Activated CD8-positive, alpha-beta memory T cell treated with anti-CD3 and anti-CD28 coated beads for 24 hours (primary cell): ENCODE results near the gene IGFLR1.
"Not testable (repeated sequence)": the region's sequence is repeated elsewhere in the genome, so short reads cannot be mapped to it uniquely, and the experiment has no call there.

Experiments used
- DNase-seq: peaks from one replicate; pipeline ENCODE4 v3.0.0-alpha.2; 2020

Gene IGFLR1

DNA sequence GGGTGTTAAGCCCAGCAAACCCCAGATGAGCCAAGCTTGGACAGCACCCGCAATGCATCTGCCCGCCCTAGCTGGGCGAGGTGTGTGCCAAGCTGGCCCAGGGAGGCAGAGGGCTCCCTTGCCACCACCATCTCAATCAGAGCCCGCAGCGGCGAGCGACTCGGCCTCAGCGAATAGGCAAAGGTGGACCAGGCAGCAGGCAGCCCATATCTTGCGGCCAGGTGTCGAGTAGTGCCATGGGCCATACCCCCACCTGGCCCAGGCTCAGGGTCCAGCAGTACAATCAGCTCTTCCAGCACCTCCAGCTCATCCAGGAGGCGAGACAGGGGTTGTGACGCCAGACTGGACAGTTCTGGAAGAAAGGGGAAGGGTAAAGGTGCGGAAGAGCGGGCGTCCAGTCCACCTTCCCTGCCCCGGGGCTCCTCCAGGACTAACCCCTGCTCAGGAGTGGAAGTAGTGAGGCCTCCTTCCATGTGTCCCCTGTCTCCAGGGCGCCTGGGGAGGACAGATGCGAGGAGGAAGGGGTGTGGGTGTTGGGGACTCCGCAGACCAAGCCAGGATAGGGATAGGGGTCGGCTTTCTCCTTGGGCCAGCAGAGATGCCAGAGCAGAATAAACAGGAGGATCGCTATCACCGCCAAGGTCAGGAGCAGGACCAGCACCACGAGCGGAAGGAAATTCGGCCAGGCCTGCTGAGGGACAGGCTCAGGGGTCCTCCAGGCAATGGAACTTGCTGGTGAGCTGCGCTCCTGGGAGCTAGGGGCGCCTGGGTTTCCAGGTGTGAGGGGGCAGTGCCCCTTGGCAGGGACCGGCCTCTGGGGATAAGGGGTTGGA, 2.8 kb downstream of the IGFLR1 start:
- peak; percentile 66 for DNase-seq

DNA sequence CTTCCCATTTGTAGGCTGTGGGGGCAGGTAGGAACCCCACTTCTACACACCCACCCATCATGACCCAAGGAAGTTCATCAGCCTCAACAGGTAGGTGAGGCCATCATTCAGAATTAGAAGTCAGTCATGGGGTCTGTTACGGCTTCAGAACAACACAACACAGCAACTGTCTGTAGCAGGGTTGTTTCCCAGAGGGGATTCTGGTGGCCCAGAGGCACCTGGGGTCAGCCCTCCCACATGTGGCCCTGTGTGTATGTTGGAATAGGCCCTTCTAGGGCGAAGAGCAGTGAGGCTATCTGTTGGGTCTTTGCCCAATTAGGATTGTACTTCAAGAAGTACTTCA, 3.4 kb downstream of the IGFLR1 start:
- no peak for DNase-seq

DNA sequence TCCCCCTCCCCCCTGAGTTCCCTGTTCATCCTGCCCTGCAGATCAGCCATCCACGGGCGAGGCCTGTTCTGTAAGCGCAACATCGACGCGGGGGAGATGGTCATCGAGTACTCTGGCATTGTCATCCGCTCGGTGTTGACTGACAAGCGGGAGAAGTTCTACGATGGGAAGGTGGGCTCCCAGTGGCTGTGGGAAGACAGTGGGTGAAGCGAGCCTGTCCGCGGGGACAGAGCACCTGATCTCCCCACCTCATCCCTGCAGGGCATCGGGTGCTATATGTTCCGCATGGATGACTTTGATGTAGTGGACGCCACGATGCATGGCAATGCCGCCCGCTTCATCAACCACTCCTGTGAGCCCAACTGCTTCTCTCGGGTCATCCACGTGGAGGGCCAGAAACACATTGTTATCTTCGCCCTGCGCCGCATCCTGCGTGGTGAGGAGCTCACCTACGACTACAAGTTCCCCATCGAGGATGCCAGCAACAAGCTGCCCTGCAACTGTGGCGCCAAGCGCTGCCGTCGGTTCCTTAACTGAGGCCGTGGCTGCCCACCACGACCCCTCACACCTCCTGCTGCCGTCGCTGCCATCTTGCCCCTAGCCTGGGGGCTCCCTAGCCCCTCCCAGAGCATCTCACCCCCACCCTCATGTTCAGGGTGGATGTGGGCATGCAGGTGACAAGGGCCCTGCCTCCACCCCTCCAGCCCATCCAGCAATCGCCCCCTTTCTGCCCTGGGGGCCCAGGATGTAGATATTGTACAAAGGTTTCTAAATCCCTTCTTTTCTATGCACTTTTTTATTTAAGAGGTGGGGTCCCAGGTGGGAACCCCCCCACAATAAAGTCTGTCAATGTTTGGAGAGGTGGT, 4.0 kb downstream of the IGFLR1 start:
- DNase-seq: no peak

DNA sequence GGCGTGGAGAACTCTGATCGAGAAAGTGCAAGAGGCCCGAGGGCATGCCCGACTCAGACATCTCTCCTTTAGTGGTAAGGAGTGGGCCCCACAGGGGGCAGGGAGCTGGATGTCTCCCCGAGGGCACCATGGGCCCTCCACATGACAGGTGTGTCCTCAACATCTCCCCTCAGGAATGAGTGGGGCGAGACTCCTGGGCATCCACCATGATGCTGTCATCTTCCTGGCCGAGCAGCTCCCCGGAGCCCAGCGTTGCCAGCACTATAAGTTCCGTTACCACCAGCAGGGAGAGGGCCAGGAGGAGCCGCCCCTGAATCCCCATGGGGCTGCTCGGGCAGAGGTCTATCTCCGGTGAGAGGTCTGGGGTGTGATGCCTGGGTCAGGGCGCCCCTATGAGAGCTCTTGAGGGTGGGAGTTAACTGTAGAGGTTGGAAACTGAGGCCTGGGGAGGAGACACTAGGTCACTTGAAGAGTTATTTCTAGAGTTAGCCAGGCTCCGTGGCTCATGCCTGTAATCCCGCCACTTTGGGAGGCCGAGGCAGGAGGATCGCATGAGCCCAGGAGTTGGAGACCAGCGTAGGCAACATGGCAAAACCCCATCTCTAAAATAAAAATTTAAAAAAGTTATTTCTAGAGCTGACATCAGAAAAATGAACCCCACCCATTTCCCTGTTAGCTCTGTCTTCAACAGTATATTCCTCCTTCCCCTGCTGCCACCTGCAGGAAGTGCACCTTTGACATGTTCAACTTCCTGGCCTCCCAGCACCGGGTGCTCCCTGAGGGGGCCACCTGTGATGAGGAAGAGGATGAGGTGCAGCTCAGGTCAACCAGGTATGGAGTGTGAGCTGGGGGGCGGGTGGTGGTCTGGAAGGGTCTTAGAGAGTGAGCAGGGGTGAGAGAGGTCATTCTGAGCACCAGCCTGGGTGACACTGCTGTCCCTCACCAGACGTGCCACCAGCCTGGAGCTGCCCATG, 5.1 kb downstream of the IGFLR1 start:
- no peak for DNase-seq

DNA sequence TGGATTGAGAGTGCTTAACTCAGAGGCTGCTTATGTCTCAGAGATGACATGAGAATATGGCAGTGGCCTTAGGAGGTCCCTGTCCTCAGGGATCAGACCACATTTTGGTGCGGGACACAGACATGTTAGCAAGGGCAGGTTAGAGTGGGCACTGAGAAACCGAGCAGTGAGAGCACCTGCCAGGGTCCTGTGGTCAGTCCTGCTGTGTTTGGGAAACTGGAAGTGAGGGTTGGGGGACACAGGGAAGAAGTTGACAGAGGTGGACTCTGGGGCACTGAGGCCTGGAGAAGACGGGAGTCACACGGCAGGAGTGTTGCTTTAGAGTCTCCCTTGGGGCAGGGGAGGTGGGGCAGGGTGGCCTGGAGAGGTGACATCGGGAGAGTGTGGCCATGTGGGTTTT, 7.4 kb downstream of the IGFLR1 start:
- no peak for DNase-seq

DNA sequence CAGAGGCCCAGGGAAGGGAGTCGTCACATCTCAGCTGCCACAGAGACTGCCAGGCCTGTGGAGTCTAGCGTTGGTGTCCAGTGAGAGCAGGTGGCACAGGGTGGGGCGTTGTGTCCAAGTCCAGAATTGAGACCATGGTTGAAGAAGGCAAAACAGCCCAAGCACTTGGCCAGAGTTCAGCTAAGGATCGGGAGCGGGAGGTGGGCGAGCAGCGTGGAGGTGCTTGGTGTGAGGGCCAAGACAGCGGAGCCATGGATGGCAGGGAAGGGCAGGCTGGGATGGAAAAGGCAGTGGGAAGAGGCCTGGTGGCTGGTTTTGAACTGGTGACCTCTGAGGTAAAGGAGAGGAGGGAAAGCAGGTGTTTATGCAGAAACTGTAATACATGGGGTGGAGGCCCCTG, 8.0 kb downstream of the IGFLR1 start:
- no peak for DNase-seq

DNA sequence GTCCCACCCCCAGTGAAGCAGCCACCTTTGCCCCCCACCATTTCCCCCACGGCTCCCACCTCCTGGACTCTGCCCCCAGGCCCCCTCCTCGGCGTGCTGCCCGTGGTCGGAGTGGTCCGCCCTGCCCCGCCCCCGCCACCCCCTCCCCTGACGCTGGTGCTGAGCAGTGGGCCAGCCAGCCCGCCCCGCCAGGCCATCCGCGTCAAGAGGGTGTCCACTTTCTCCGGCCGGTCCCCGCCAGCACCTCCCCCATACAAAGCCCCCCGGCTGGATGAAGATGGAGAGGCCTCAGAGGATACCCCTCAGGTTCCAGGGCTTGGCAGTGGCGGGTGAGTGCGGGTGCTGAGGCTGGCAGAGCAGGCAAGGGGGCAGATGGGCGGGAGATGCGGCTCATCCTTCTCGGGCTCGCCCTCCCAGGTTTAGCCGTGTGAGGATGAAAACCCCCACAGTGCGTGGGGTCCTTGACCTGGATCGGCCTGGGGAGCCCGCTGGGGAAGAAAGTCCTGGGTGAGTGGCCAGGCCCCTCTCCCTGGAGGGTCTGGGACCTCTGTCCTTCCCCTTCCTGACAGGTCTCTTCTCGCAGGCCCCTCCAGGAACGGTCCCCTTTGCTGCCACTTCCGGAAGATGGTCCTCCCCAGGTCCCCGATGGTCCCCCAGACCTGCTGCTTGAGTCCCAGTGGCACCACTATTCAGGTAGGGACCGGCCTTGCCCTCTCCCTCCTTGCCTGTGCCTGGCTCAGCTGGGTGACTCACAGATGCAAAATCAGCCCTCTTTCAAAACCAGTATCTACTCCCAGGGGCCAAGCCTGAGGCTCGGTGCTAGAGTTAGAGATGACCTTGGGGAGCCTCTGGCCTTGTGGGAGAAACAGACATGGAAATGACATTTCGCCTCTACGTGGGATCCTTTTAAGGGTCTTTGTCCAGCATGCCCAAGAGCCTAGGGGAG, 8.8 kb downstream of the IGFLR1 start:
- DNase-seq: no peak

DNA sequence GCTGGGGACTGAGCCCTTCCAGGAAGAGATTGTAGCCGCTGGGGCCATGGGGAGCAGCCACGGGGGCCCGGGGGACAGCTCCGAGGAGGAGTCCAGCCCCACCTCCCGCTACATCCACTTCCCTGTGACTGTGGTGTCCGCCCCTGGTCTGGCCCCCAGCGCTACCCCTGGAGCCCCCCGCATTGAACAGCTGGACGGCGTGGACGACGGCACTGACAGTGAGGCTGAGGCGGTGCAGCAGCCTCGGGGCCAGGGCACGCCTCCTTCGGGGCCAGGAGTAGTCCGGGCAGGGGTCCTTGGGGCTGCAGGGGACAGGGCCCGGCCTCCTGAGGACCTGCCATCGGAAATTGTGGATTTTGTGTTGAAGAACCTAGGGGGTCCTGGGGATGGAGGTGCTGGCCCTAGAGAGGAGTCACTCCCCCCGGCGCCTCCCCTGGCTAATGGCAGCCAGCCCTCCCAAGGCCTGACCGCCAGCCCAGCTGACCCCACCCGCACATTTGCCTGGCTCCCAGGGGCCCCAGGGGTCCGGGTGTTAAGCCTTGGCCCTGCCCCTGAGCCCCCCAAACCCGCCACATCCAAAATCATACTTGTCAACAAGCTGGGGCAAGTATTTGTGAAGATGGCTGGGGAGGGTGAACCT, 9.6 kb downstream of the IGFLR1 start:
- DNase-seq: no peak

DNA sequence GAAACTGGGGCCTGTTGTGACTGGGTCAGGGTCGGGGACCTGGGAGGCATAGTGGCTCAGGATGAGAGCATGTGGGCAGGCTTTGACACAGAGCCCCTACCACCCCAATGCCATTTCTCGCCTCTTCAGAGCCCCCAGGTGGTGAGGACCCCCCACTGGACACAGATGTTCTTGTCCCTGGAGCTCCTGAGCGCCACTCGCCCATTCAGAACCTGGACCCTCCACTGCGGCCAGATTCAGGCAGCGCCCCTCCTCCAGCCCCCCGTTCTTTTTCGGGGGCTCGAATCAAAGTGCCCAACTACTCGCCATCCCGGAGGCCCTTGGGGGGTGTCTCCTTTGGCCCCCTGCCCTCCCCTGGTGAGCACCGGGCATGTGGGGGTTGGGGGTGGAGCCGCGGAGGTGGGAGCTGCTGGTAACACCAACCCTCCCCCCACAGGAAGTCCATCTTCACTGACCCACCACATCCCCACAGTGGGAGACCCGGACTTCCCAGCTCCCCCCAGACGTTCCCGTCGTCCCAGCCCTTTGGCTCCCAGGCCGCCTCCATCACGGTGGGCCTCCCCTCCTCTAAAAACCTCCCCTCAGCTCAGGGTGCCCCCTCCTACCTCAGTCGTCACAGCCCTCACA, 10.4 kb downstream of the IGFLR1 start:
- DNase-seq: no peak

DNA sequence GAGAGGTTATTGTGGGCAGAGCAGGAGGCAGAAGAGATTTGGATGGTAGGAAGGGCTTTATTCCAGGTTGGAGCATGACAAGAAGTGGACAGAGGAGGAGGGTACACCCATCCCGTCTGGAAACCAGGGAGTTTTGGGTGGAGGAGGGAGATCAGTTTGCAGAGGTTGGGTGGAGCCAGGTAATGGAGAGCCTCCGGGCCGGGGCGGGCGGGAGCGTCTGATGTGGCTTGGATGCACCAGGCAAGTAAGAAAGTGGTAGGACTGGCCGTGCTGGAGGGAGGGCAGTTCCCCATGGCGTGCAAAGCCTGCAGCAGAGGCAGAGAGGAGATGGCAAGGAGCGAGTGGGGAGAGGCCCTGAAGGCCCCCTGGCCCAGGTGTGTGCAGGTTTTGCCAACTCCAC, 10.9 kb downstream of the IGFLR1 start:
- no peak for DNase-seq

DNA sequence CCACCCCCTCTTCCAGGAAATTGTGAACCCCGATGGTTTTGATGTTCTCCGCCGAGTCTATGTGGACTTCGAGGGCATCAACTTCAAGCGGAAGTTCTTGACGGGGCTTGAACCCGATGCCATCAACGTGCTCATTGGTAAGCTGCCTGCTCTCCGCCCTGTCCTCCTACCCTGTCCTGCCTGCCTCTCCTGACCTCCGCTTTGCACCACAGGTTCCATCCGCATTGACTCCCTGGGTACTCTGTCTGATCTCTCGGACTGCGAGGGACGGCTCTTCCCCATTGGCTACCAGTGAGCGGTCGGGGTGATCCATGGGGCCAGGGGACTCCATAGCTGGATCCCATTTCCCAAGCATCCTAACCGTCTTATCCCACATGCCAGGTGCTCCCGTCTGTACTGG, 11.9 kb downstream of the IGFLR1 start:
- DNase-seq: no peak

DNA sequence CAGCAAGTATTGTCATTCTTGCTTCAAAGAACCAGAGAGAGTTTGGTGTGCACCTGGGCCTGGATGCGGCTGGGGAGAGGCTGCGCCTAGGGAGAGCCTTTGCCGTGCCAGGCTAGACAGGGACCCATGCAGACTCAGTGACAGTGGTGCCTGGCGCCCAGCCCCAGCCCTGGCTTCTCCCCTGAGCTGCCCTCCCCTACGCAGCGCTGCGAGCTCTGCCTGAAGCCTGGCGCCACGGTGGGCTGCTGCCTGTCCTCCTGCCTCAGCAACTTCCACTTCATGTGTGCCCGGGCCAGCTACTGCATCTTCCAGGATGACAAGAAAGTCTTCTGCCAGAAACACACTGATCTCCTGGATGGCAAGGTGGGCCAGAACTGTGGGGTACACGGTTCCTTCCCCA, 12.5 kb downstream of the IGFLR1 start:
- DNase-seq: no peak

DNA sequence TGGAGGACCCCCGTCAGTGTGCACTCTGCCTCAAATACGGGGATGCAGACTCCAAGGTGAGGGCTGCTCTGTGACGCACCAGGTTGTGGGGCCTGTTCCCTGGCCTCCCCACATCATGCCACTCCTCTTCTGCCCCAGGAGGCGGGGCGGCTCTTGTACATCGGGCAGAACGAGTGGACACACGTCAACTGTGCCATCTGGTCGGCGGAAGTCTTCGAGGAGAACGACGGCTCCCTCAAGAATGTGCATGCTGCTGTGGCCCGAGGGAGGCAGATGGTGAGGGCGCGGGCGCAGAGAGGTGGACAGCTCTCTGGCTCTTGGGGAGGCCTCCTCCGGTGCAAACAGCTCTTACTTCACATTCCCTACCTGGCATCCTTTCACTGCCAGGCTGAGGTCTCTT, 13.2 kb downstream of the IGFLR1 start:
- DNase-seq: no peak

DNA sequence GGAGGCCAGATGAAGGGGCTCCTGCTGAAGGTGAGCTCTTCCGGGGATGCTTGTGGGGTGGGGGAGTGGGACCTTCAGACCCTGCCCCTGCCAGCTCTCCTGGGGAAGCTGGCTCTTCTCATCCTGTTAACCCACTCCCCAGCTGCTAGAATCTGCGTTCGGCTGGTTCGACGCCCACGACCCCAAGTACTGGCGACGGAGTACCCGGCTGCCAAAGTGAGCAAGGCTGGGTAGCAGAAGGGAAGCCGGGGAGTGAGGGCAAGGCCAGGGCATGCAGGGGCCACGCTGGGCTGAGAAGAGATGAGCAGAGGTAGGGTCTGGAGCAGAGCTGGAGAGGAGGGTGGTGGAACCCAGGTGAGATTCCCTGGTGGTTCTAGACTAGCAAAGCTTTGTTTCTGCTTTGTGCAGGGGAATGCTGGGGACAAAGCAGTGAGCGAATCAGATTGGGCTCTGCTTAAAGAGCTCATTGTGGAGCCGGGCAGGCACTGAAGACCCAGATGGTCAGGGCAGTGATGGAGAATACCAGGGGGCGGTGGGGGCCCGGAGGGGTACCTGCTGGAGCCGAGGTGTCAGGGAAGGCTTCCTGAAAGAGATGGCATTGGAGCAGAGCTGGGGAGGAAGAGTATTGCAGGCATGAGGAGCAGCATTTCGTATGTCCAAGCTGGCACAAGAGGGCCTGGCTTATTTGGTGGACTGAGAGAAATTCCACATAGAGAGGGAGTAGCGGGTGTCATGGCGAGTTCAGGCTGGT, 14.1 kb downstream of the IGFLR1 start:
- no peak for DNase-seq

DNA sequence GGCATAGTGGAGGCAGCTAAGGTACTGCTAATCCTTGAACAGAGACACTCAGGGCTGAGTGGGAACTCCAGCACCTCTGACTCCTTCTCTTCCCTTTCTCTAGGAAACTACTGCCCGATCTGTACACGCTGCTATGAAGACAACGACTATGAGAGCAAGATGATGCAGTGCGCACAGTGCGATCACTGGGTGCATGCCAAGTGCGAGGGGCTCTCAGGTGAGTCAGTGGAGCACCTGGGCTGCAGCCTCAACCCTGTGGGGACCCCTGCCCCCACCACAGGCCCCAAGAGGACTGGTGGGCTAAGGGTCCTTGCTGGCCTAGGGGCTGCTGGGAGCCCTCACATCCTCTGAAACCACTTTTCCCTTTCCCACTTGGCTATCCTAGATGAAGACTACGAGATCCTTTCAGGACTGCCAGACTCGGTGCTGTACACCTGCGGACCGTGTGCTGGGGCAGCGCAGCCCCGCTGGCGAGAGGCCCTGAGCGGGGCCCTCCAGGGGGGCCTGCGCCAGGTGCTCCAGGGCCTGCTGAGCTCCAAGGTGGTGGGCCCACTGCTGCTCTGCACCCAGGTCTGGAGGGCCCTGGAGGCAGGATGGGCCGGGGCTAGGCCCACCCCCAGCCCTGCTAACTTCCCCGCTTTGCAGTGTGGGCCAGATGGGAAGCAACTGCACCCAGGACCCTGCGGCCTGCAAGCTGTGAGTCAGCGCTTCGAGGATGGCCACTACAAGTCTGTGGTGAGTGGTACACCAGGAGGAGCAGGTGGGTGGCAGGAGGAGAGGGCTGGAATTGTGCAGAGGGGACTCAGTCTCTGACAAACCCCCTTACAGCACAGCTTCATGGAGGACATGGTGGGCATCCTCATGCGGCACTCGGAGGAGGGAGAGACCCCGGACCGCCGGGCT, 14.9 kb downstream of the IGFLR1 start:
- DNase-seq: no peak

DNA sequence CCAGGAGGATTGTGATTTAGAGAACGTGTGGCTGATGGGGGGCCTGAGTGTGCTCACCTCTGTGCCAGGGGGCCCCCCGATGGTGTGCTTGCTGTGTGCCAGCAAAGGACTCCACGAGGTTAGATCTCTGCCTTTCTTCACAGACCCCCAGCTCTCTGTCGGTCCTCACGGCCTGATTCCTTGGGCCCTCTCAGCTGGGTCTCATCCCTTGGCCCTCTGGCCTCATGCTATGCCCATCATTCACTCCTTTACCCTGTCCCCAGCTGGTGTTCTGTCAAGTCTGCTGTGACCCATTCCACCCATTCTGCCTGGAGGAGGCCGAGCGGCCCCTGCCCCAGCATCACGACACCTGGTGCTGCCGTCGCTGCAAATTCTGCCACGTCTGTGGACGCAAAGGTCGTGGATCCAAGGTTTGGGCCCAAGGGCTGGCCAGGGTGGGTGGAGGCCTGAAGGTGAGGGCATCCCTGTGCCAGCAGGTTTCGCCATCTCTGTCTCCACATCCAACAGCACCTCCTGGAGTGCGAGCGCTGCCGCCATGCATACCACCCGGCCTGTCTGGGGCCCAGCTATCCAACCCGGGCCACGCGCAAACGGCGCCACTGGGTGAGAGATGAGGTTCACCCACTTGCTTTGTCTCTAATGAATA, 16.9 kb downstream of the IGFLR1 start:
- DNase-seq: no peak

DNA sequence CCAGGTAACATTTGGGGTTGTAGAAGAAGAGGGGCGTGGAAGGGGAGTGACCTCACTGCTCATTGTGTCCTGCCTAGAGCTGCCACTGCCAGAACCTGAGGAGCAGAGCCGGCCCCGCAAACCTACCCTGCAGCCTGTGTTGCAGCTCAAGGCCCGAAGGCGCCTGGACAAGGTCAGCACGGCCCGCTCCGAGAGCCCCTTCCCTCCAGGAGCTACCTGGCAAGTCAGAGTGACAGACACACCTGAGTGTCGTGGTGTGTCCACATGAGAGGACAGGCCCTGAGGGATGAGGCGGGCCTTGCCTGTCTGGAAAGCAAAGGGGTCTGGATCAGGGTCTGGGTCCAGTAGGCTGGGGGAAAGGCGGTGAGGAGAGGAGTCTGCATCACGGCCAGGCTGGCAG, 17.7 kb downstream of the IGFLR1 start:
- DNase-seq: no peak

DNA sequence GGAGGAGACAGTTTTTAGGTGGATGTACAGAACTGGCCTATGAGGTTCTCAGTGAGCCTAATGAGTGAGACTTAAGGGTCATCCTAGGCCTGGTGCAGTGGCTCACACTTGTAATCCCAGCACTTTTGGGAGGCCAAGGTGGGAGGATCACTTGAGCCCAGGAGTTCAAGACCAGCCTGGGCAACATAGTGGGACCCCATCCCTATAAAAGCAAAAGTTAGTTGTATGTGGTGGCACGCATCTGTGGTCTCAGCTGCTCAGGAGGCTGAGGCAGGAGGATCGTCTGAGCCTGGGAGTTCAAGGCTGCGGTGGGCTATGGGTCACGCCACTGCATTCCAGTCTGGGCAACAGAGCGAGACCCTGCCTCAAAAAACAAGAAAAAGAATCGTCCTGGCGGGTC, 18.1 kb downstream of the IGFLR1 start:
- DNase-seq: not testable (repeated sequence)

DNA sequence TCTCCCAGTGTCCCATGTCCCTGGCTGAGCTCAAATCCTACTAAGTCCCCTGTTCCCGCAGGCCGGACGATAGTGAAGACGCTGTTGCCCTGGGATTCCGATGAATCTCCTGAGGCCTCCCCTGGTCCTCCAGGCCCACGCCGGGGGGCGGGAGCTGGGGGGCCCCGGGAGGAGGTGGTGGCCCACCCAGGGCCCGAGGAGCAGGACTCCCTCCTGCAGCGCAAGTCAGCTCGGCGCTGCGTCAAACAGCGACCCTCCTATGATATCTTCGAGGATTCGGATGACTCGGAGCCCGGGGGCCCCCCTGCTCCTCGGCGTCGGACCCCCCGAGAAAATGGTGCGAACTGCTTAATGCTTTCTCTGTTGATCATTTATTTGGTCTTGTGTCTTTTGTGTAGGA, 18.6 kb downstream of the IGFLR1 start:
- DNase-seq: no peak
